Hepatocyte (in vitro differentiated cells): ENCODE results near the gene NFIA.

ENCODE experiments used
- EZH2 ChIP-seq: fragments of 200-600 bp; sonication (generic); IDR thresholded peaks from 2 replicates; pipeline ENCODE4 v1.6.1; 2016; ENCODE audit warnings: antibody characterized with exemption, mild to moderate bottlenecking, borderline replicate concordance
- TF ChIP-seq, protein P1 (sequence below): fragments of 200-600 bp; sonication (generic); IDR thresholded peaks from 2 replicates; pipeline ENCODE4 v1.5.1; 2016; ENCODE audit warnings: antibody characterized with exemption, mild to moderate bottlenecking; ENCODE audit not compliant: poor library complexity

DNA sequence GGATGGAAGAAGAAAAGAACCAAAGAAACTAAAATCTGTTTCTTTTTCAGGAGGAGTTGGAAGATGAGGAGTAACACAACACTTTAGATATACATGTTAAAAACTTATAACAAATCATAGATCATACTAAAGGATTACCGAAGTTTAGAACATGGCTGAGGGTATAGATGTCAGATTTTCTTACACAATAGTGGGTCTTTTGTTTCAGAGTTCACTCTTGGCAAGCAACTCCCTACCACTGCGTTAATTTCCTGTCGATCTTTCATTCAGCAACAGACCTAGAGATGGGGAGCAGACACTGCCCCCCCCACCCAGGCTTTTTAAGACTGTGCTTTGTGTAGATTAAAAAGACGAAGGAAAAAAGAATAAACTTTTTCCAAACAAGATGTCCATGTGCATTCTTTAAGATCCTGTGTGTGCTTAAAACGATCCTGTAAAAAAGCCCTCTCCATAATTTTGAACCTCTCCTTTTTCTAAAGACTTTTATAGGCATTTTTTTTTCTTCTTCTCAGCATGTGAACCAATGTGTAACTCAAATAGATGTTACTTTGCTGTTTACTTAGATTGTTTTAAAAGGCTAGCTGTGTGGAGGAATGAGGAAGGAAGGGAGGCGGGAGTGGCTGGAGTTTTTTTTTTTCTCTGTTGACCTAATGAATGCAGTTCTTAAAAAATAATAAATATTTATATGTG is 50.4 kb downstream of the NFIA start:
- TF ChIP-seq, protein P1, sequence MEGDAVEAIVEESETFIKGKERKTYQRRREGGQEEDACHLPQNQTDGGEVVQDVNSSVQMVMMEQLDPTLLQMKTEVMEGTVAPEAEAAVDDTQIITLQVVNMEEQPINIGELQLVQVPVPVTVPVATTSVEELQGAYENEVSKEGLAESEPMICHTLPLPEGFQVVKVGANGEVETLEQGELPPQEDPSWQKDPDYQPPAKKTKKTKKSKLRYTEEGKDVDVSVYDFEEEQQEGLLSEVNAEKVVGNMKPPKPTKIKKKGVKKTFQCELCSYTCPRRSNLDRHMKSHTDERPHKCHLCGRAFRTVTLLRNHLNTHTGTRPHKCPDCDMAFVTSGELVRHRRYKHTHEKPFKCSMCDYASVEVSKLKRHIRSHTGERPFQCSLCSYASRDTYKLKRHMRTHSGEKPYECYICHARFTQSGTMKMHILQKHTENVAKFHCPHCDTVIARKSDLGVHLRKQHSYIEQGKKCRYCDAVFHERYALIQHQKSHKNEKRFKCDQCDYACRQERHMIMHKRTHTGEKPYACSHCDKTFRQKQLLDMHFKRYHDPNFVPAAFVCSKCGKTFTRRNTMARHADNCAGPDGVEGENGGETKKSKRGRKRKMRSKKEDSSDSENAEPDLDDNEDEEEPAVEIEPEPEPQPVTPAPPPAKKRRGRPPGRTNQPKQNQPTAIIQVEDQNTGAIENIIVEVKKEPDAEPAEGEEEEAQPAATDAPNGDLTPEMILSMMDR: no peak
- no peak for TF ChIP-seq EZH2
